HG03439 (cell line): ENCODE data around the gene ZMIZ1.

ENCODE experiments used
- ATAC-seq: cut with Tn5 transposase; IDR thresholded peaks from one replicate; pipeline ENCODE4 v1.9.1; 2021; ENCODE audit warnings: mild to moderate bottlenecking, moderate library complexity; ENCODE audit not compliant: unreplicated experiment

Gene ZMIZ1

DNA sequence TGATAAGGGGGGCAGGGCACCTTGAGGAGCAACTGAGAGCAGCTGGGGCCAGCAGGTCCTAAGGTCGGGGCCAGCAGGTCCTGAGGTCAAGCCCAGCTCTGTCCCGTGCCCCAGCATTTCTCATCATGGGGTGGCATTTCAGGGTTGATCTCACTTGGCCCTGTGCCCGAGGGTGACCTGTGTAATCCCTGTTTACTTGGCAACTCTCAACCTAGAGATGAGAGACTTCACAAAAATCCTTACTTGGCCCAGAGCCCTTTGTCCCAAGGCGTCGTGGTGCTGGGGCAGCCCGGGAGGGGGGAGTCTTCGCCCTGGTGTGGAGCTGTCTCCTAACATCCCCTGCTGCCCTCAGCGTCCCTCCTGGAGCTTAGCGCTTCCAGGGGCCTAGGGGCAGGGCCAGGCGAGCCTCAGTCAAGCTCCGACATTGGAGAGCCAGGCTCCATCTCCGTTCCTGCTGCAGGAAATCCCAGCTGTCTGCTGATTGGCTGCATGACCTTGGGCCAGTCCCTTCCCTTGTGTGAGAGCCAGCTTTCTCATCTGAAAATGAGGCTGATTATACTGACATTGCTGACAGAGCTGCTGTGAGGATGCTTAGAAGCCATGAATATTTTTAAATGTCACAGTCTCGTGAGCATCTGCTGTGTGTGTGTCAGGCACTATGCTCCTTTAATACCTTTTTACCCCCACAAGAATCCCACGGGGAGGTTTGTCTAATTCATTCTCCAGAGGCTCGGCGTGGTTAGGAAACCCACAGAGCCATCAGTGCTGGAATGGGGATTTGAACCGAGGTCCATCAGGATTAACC lies 94.3 kb downstream of the ZMIZ1 start:
- ATAC-seq, result no peak

DNA sequence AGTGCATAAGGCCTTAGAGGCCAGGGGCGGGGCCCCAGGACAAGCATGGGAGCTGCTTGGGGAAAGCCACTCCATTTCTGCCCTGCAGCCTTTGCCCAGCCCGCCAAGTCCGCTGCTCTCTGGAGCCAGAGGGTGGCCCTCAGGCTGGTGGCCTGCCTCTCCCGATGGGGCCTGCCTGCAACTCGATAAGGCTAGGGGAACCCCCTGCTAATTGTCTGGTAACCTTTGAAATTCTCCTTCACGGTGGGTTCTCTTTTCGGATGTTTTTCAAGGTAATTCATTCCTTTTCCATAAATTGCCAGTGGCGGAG lies 94.9 kb downstream of the ZMIZ1 start:
- no peak for ATAC-seq

DNA sequence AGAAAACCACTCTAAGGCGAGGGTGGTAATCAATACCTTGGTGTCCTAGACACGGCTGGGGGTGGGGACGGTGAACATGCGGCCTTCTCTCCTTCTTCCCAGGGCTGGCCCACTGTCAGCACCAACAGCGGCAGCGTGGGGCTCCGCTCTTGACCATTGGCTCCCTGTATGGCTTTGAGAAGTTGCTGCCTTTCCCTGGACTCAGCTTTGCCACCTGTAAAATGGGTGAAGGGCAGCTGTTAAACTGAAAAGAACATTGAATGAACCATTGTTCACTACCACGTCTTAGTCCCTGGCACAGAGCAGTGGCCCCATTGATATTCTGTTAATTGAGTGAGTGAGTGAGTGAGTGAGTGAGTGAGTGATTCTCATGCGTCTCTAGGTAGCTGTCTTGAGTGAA lies 95.3 kb downstream of the ZMIZ1 start:
- no peak for ATAC-seq

DNA sequence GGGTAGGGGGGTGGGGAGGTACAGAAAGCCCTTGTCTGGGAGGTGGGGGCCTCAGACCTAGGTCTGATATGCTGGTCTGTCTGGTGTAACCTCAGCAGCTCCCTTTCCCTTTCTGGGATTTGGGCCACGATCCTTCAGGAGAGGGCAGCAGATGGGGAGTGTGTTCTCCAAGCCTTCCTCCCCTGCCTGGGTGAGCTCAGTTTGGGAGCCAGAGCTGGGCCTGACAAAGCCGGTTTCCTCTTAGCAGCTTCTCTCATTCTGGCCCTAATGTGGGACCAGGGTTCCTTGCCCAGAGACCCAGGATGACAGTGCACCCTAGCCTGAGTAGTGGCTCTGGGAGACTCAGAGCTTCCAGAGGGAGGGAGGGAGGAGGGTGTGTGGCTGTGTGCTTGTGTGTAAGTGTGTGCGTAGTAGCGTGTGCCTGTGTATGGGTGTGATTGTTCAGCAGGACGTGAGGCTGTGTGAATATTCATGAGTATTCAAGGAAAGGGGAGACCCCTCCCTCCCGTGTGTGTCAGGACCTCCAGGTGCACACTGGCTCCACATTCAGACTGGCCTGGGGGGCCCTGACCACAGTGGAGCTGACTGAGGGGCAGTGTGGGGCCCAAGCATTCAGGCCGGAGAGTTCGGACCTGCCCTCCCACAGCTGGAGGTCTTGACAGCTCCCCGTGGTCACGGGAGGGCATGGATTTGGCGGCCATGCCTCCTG lies 96.5 kb downstream of the ZMIZ1 start:
- no peak for ATAC-seq

DNA sequence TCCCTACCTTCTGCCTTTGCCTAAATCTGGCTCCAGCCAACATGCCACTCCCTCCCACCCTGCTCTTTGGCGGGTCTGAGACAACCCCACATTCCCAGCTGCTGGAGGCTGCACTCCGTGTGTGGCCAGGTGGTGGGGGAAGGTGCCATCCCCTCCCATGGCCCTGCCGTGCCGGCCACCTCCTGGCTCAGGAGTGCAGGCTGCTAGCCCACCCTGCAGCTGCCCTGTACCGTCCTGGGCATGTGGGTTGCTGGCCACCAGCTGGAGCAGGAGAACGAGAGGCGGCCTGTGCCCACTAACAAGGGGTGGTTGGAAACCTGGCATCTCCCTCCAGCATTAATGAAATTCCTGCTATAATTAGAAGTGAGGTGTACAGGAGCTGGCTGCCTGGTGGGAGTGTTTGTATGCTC lies 97.6 kb downstream of the ZMIZ1 start:
- ATAC-seq, result no peak

DNA sequence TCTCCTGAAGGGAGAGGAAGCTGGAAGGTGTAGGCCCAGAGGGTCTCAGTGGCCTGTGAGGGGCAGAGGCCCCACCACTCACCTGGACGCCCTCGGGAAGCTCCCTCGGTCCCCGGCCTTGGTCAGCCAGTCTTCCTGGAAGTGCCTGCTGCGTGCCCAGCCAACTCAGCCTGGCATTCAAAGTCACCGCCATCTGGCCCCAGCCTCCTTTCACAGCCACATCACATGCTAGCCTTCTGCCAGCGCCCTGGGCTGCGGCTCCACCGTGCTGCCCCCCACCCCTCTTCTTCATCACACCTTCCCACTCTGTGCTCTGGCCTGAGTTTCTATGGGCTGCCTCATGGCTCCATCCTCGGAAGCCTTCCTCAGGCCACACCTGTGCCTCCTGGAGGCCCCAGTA lies 98.0 kb downstream of the ZMIZ1 start:
- no peak for ATAC-seq

DNA sequence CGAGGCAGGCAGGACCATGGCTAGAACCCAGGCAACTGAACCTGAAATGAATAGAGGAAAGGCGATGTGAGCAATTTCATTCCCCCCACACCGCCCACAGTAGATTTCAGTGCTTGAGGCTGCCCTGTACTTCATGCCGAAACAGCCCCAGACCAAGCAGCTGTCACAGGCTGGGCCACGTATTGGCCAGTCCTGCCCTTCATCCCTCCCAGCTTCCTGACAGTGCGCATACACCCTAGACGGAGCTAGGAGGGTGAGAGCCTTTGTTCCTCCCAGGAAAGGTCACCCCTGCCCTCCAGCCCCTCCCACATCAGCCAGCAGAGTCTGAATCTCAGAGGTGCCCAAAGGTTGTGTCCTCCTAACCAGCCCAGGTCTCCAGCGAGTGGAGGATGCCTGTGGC lies 98.8 kb downstream of the ZMIZ1 start:
- no peak for ATAC-seq

DNA sequence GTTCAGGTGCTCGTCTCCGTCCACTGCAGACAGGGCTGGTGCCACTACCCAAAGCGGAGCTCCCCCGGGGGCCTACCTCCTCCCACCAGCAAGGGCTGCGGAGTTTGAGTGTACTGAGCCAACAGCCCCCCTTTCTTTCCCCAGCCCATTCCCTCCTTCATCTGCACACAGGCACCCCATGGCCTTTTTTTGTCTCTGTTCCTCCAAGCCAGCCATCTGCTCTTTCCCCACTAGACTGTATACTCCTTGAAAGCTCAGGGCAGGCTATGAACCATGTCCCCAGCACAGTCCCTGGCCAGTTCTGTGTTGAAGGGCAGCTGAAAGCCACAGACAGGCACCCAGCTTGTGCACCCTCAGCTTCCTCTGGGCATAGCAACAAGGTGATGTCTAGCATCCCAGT lies 99.4 kb downstream of the ZMIZ1 start:
- ATAC-seq, result no peak

DNA sequence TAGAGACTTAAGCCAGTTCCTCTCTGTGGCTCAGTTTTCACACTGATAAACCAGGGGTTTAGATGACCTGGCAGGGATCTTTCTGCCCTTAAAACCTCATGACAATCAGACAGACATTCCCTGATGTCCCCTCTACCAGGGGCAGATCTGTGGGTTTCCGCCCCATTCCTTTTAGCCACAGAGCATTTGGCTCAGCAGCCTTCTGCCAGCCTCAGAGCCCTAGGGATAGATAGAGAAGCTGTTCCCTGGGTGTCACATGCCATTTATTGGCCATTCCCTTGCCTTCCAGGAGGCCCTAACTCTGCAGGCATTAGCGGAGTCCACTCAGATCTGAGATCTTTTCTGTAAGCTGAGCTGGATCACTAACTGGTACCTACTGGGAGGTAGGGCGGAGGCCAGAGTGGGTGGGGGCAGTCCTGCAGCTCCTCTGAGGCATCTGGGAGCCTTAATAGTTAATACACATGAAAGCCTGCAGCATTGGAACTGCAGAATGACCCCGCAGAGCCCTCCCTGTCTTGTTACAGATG lies 101.5 kb downstream of the ZMIZ1 start:
- ATAC-seq, result no peak

DNA sequence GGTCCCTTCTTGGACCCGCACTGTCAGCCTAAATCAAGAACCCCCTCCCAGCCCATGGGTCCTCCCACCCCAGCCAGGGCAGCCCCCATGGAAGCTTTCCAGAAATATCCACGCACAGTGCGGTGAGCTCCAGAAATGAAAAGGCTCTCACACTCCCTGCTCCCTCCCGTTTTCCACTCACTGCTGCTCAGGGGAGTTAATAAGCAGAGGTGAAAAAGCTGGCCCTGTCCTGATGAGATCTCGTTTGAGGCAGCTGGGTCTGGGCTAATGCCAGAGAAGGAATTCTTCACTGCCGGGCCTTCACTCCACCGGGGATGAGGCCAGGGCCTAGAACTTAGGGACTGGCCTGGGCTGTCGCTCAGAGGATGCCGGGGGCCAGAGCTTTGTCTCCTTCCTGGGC lies 102.2 kb downstream of the ZMIZ1 start:
- no peak for ATAC-seq

DNA sequence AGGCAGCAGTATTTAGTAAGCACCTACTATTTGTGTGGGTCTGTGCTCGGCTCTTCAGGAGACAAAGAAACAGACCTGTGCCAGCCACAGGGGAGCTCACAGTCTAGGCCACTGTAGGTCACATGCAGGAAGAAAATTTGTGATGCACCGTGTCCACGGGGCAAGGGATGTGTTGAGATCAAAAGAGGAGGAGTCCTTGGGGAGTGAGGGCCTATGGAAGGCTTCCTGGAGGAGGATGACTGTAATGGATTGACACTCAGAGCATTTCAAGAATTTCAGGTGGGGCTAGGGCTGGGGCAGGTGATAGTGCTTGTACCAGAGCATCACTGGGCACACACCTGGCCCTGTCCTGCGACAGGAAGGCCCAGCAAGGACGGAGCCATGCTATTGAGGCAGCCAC lies 102.7 kb downstream of the ZMIZ1 start:
- ATAC-seq, result no peak

DNA sequence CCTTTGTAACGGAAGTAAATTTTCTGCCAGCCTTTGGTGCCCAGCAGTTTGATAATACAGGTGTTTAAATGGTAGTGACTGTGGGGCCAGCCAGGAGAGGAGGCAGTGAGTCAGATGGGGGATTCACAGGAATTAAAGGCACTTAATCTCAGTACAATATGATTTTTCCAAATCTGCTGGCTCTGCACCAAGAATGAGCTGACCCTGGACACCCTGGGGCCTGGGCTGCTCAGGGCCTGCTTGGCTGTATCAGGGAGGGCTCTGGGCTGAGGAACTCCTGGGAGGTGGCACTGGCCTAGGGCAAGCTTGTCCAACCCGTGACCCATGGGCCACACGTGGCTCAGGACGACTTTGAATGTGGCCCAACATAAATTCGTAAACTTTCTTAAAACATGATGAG lies 104.1 kb downstream of the ZMIZ1 start:
- ATAC-seq, result no peak

DNA sequence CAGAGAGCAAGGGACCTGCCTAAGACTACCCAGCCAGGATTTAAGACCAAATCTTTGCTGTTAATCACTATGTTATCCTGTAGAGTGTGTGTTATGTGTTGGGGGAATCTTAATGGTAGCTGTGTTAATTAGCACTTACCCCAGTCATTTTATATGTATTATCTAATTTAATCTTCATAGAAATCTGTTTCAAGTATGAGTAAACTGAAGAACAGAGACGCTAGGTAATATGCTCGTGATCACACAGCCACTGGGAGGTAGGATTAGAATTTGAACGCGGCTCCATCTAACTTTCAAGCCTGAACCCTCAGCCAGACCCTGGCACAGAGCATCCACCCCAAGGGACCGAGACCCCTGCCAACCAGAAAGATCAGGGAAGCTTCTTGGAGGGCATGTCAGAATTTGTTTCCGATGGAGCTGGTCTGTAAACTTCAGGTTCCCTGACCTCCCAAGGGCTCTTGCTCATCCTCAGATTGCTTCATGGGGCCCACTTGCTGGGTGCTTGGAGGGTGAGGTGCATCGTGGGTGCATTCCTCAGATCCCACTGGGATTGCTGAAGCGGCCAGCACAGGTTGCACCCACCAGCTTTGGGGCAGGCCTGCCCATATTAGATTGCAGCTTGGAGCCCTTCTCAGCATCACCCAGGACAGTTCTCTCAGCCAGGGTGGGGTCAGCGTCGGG lies 105.0 kb downstream of the ZMIZ1 start:
- no peak for ATAC-seq

DNA sequence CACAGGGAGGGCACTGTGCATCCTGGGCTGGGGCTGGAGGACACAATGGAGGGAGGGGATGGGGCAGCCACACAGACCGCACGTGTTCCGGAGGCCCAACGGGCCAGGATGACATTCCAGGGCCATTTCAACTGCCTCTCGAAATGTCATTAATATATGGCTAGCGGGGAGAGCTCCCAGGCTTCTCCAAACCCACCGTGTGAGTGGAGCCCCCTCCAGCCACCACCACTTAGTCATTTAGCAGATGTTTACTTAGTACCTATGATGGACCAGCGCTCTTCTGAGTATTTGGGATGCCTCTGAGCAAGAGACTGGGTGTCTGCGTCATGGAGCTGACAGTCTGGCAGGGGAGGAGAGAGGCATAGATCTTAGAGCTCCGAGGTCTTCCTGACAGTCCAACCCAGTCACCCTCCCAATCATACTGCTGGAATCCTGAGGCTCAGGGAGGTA lies 107.3 kb downstream of the ZMIZ1 start:
- no peak for ATAC-seq

DNA sequence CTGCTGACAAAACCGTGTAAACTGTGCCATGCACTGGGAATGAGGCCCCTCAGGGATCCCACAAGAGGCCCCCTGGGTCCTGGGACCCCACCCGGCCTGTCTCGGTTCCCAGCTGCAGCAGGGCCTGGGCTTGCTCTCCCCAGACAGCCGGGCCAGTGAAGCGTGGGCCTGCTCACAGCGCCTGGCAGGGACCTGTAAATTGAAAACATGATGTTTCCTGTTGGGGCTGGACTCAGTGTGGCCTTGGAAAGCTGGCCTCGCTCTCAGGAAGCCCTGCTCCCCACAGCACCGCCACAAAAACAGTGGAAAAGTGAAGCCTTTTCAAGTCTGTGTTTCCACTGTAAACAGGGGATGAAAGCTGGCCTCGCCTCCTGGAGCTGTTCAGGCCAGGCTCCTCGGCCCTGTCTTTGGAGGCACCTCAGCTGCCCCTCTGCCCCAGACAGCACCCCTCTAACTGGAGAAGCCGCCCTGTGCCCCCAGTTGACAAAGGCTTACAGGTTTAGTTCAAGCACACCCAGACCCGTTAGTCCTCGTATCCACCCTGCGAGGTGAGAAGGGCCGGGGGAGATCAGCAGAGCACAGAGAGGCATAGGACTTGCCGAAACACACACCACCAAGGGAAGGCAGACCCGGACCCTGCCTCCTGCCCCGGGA lies 108.3 kb downstream of the ZMIZ1 start:
- no peak for ATAC-seq

DNA sequence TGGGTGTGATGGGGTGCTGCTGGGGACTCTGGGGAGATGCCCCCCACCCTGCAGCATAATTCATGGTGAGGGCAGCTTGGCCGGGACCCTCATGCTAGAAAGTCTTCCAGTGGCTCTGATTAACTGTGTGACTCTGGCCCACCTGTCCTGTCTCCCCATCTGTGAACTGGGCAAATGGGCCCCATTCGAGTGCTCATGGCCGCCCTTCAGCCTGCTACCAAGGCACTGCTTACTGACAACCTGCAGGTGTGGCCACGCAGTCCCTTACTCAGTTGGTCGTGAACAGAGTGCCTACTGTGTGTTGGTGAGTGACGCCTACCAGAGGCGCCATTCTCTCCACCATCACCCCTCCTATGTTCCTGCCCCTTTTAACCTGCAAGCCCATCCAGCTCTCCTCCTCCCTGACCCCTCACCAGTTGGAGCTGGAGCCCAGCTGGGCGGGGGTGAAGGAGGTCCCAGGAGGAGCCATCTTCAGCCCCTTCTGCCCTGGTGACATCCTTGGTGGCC lies 109.4 kb downstream of the ZMIZ1 start:
- no peak for ATAC-seq

DNA sequence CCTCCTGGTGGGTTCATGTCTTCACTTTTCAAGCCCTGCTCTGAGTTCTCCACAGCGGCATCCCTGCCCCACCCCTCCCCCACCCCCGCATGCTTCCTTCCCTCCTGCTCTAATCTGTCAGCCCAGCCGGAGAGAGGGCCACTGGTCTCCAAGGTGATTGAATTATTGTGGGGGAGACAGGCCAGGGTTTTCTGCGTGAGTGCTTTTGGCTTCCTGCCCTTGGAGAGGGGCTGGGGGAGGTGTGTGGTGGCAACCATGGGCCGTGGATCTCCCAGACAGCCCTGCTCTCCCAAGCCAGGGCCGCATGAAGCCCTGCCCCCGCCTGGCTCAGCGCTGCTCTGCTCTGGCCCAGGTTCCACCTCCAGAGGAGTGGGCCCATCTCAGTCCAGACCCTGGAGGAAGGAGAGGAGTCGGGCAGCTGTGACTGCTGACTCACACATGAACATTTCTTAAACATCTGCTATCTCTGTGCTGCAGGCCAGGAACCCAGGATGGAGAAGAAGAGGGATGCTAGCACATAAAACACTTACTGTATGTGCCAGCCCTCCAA lies 109.9 kb downstream of the ZMIZ1 start:
- no peak for ATAC-seq

DNA sequence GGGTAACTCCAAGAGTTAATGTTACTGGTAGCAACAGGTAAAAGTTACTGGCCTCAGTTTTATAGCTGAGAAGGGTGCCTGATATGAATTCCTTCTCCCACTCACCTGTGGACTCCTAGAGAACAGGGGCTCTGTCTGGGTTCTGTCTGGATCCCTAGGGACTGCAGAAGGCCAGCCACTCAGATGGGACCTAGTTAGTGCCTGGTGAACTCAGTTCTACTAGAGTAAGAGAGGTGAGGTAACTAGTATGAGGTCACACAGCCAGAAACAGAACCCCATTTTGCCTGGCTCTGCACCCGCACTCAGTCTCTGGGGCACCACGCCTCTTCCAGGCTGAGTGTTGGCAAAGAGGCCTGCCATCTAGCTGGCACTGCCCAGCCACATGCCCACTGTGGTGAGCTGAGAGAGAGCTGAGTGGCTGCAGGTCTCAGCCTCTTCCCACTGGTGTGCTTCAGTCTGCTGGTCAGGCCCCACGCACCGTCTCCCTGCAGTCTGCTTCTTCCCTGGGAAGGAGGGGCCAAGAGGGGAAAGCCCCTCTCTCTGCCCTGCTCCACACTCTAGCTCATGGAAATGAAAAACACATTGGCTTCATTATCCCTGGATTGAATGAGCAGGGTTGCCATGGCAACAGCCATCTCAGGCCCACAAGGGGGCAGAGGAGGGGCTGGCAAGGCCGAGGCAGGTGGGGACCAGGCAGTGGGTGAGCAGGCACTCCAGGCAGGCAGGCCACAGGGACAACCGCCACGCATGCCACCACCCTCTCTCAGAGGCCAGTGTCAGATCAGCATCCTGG lies 110.6 kb downstream of the ZMIZ1 start:
- no peak for ATAC-seq

DNA sequence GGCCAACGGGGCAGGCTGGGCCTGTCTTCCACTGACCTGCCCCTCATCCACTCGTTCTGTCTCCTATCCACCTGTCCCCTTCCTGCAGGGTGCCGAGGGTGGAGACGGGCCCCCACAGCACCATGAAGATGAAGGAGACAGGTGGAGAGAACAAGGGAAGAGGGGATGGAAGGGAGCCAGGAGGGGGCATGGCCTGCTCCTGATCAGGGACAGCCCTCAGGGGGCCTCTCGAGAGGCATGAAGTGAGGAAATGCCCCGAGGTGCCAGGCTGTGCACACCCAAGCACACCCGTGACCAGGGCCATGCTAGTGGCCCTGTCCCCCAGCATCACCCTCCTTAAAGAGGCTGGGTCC lies 111.2 kb downstream of the ZMIZ1 start:
- ATAC-seq, result no peak
